HepG2 (cell line): ENCODE measurements around the gene NDUFS7. TPM values are rescaled to one million over a fixed set of nuclear protein-coding genes. Genes with fewer than 3 reads are reported as not detected.

Experiments used
- AGO2 ChIP-seq: fragments of 200-400 bp; formaldehyde crosslinking; optimal IDR thresholded peaks from 2 replicates; pipeline ENCODE3; 2017; ENCODE audit warnings: mild to moderate bottlenecking, low read depth, low read length, moderate library complexity
- DMAP1 ChIP-seq: IDR thresholded peaks from 2 replicates; pipeline ENCODE4 v1.6.1; 2016
- ERF ChIP-seq: IDR thresholded peaks from 2 replicates; pipeline ENCODE4 v1.6.1; 2018; ENCODE audit warnings: missing biosample characterization, missing genetic modification reagents
- HNRNPK ChIP-seq: fragments of 200-400 bp; formaldehyde crosslinking; IDR thresholded peaks from 2 replicates; pipeline ENCODE4 v1.6.1; 2018; ENCODE audit warnings: low read length, low read depth, moderate library complexity, mild to moderate bottlenecking; ENCODE audit not compliant: poor library complexity, severe bottlenecking
- MED1 ChIP-seq: sonication (generic); formaldehyde crosslinking; IDR thresholded peaks from 2 replicates; pipeline ENCODE4 v1.4.0; 2020; ENCODE audit warnings: missing genetic modification reagents
- MTF1 ChIP-seq: sonication (generic); formaldehyde crosslinking; IDR thresholded peaks from 2 replicates; pipeline ENCODE4 v1.5.0; 2020; ENCODE audit warnings: missing genetic modification reagents
- MXD1 ChIP-seq: sonication (generic); formaldehyde crosslinking; IDR thresholded peaks from 2 replicates; pipeline ENCODE4 v1.4.0; 2020; ENCODE audit warnings: mild to moderate bottlenecking, missing genetic modification reagents
- REL ChIP-seq: sonication (generic); formaldehyde crosslinking; conservative IDR thresholded peaks from 2 replicates; pipeline ENCODE4 v1.8.0; 2022; ENCODE audit warnings: mild to moderate bottlenecking, missing genetic modification reagents, moderate library complexity
- SOX6 ChIP-seq, 2 experiments: fragments of 450-650 bp in 1 of 2; sonication (generic) in 1 of 2; formaldehyde crosslinking in 1 of 2; IDR thresholded peaks; 2 replicates each; pipeline versions ENCODE4 v1.4.0 to v1.6.1; 2017 to 2020; ENCODE audit warnings: antibody characterized with exemption in 1 of 2, mild to moderate bottlenecking in 1 of 2, missing genetic modification reagents in 1 of 2
- ZNF275 ChIP-seq: sonication (generic); formaldehyde crosslinking; IDR thresholded peaks from 2 replicates; pipeline ENCODE4 v1.8.0; 2022; ENCODE audit warnings: missing genetic modification reagents, mild to moderate bottlenecking, inconsistent platforms, borderline replicate concordance
- ZNF407 ChIP-seq: sonication (generic); formaldehyde crosslinking; IDR thresholded peaks from one replicate; pipeline ENCODE4 v1.5.1; 2020; ENCODE audit warnings: mild to moderate bottlenecking, missing genetic modification reagents; ENCODE audit errors: not compliant biosample characterization
- ZNF414 ChIP-seq: sonication (generic); formaldehyde crosslinking; IDR thresholded peaks from 2 replicates; pipeline ENCODE4 v1.5.0; 2020; ENCODE audit warnings: missing genetic modification reagents
- ZNF704 ChIP-seq: sonication (generic); formaldehyde crosslinking; IDR thresholded peaks from 2 replicates; pipeline ENCODE4 v1.8.1; 2023; ENCODE audit warnings: mild to moderate bottlenecking, inconsistent platforms, moderate library complexity, missing genetic modification reagents, borderline replicate concordance
- ZNF768 ChIP-seq: sonication (generic); formaldehyde crosslinking; IDR thresholded peaks from 2 replicates; pipeline ENCODE4 v1.4.0; 2020; ENCODE audit warnings: missing genetic modification reagents
- ZNF790 ChIP-seq: sonication (generic); formaldehyde crosslinking; IDR thresholded peaks from 2 replicates; pipeline ENCODE4 v1.8.0; 2022; ENCODE audit warnings: missing genetic modification reagents, mild to moderate bottlenecking, borderline replicate concordance
- polyA plus RNA-seq, 8 experiments: library from polyadenylated mRNA; depleted of rRNA in 3 of 8; stranded (reverse) in 7 of 8; unstranded in 1 of 8; fragments of >200 nt; fragmentation: Illumina TruSeq in 4 of 8; extraction: Trizol in 4 of 8; gene quantifications; 2 replicates each; pipeline versions ENCODE4 v1.2.1 to v1.2.3, GENCODE V29; 2011 to 2016; ENCODE audit warnings: low read depth in 4 of 8, missing spikeins in 1 of 8, mixed read lengths in 1 of 8; ENCODE audit not compliant: insufficient read depth in 1 of 8
- total RNA-seq, 5 experiments: library from RNA; depleted of rRNA; stranded (reverse); fragments of >200 nt; fragmentation: Illumina TruSeq; extraction: Trizol; gene quantifications; 2 replicates each; pipeline ENCODE4 v1.2.3, GENCODE V29; 2016; ENCODE audit warnings: low read depth in 1 of 5

The NDUFS7 gene
- total and polyA plus RNA-seq, 2 of the 13 experiments (the other 11 are each of a cell fraction or from before 2014, with no cell fraction given): 34.3 to 66.9 TPM

GRCh38 chr19:1408300-1409203, 24.8 kb downstream of the NDUFS7 start (continued):
- peak; percentile 45 for TF ChIP-seq ZNF407 (CRISPR knock-in tag)
- TF ChIP-seq ERF (CRISPR knock-in tag): peak; percentile 46; the same call in 1 of the 2 replicates
- TF ChIP-seq DMAP1 (CRISPR knock-in tag): peak; percentile 48; the same call in 1 of the 2 replicates
- peak; percentile 66 for TF ChIP-seq AGO2
- TF ChIP-seq ZNF704 (CRISPR knock-in tag): 0 out of 2 replicates have a peak, but pooled peaks have one; percentile 50
- peak; percentile 31; the same call in 1 of the 2 replicates for TF ChIP-seq ZNF790 (CRISPR knock-in tag)
- TF ChIP-seq REL (CRISPR knock-in tag): 0 out of 2 replicates have a peak, but pooled peaks have one; percentile 37
- TF ChIP-seq ZNF414 (CRISPR knock-in tag): peak; percentile 60; the same call in 1 of the 2 replicates
- TF ChIP-seq MED1 (CRISPR knock-in tag): 0 out of 2 replicates have a peak, but pooled peaks have one; percentile 9
- no peak for TF ChIP-seq SOX6 (IDR thresholded peaks at IDR 0.05)
- TF ChIP-seq SOX6 (CRISPR knock-in tag; IDR thresholded peaks at IDR 0.05): peak; percentile 12; the same call in 1 of the 2 replicates
- TF ChIP-seq HNRNPK: peak; percentile 37
- TF ChIP-seq ZNF768 (CRISPR knock-in tag): peak; percentile 33; the same call in 1 of the 2 replicates
- TF ChIP-seq MTF1 (CRISPR knock-in tag): peak; percentile 43; the same call in 1 of the 2 replicates
- 0 out of 2 replicates have a peak, but pooled peaks have one; percentile 2 for TF ChIP-seq ZNF275 (CRISPR knock-in tag)
- peak; percentile 73; the same call in 1 of the 2 replicates for TF ChIP-seq MXD1 (CRISPR knock-in tag)
